Right forelimb (tissue), 1 donor: ENCODE measurements around the gene DEPDC1.
"Not testable (repeated sequence)": the region's sequence is repeated elsewhere in the genome, so short reads cannot be mapped to it uniquely, and the experiment has no call there.

Source experiments
- DNase-seq: peaks from one replicate; pipeline ENCODE4 v3.0.0-alpha.2; 2018

Gene DEPDC1

GRCh38 chr1:68496680-68497357, at the start of gene DEPDC1:
TSS of gene DEPDC1 (minus strand) at chr1:68497082. CDS start at chr1:68496999, 83 bp downstream.
- DNase-seq = peak; percentile 98

GRCh38 chr1:68544651-68545050, 47.8 kb upstream of the DEPDC1 start:
- no peak for DNase-seq

DNA sequence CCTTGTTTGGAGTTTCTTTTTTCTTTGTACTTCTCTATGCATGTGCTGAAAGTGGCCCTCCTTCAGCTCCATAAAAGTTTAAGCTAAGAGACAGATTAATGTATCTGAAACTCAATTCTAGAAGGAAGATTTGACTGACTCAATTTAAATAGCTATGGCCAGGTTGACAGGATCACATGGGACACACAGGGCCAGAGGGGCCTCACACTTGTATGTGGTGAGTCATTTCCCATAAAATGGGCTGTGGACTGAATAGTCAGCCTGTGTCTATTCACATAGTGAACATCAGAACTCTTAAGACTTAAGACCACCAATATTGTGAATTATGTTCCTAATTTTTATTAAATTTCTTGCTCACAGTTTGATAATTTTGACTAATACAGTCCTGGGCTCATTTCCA, 45.7 kb upstream of the DEPDC1 start:
- DNase-seq = no peak

DNA sequence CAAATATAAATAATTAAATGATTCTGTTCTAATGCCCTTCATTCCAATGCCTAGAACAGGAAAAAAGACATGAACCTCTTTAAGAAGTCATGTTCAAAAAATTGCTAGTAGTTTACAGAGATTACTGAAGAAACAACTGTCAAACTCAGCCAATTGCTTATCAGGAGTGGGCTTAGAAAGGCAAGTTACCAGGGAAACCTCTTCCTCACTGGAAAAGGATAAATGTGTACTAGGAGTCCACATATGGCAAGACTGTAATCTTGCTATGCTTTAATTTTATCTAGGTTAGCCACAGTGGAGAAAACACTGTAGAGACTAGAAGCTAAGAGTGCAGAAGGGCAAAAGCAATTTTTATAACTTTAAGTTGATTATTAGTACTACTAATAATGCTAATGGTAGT, 42.1 kb upstream of the DEPDC1 start:
- no peak for DNase-seq

DNA sequence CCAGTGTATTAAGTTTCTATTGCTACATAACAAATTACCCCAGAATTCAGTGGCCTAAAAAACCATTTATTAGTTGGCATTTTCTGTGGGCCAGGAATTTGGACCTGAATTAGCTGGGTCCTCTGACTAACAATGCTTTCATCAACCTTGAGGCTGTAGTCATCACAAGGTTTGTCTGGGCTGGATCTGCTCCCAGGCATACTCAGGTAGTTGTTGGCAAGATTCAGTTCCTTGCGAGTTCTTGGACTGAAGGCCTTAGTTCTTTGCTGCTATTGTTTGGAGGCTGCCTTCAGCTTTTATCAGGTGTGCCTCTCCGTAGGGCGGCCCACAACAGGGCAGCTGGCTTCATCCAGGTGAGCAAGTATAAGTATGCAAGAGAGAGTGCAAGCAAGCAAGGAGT, 31.4 kb upstream of the DEPDC1 start:
- DNase-seq = no peak

GRCh38 chr1:68525781-68526180, 28.9 kb upstream of the DEPDC1 start:
- no peak for DNase-seq

GRCh38 chr1:68521286-68521685, 24.4 kb upstream of the DEPDC1 start:
- DNase-seq = no peak

DNA sequence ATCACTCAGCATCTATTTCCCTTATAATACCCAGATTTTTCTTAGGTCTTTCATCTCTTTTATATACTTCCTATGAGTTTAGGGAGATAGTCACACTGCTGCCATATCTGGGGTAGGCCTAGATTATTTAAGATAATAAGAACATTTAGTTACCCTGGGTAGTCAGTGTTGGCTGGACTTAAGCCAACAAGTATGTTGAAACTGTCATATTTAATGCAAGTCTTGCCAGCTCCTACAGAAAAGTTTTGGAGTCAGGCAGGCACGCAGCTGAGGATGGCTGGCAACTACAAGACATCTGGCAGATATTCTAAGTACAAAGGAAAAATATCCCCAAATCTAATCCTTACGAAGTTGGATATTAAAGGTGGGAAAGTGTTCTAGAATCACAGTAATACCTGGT, 19.2 kb upstream of the DEPDC1 start:
- no peak for DNase-seq

- no peak for DNase-seq
Observed at GRCh38 chr1:68511254-68511653, 14.4 kb upstream of the DEPDC1 start.

- no peak for DNase-seq
Observed at GRCh38 chr1:68506386-68506785, 9.5 kb upstream of the DEPDC1 start.

- DNase-seq = no peak
Observed at GRCh38 chr1:68503085-68503484, 6.2 kb upstream of the DEPDC1 start.

GRCh38 chr1:68497358-68497698, 446 bp upstream of the DEPDC1 start:
- DNase-seq = no peak

DNA sequence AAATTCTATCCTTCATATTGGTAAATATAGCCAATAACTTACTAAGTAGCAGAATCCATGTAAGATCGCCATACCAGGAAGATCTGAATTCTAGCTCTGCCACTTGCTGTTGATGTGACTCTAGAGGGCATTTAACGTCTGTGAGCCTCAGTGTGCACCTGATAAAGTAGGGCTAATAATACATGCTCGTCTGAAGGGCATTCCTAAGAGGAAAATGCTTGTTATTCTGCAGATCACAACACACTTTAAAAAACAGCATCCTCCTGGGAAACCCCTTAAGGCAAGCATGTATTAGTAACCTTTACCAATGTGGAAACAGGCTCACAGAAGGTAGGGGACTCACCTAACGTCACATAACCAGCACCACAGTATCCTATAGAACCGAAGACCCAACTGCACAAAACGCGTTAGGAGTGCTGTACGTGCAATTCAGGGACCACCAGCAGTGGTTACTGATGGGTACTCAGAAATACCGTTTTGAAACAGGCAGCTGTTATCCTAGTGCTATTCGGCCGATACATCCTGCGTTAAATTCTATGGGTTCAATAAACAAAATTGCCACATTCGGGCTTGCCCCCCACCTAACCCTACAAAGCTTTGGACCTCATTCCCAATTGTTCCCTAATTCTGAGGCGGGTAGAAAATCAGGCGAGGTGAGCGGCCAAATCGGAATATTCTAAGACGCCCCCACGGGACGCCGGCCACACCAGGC, 758 bp downstream of the DEPDC1 start:
- peak; percentile 43 for DNase-seq

DNA sequence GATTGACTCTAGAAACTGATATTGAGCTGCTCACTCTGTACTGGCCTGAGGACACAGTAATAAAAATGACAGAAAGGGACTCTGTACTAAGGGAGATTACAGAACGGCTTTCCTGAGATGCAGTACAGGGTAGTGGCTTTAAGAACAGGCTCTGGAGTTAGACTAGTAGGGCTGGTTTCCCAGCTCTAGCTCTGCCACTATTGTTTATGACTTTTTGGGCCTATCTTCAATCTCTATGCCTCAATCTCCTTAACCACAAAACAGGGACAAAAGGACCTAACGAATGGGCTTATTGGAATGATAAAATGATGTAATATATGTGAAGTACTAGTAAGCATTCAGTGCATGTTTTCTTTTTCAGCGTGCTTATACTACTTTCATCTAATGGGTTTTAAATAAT, 1.4 kb downstream of the DEPDC1 start:
- no peak for DNase-seq

DNA sequence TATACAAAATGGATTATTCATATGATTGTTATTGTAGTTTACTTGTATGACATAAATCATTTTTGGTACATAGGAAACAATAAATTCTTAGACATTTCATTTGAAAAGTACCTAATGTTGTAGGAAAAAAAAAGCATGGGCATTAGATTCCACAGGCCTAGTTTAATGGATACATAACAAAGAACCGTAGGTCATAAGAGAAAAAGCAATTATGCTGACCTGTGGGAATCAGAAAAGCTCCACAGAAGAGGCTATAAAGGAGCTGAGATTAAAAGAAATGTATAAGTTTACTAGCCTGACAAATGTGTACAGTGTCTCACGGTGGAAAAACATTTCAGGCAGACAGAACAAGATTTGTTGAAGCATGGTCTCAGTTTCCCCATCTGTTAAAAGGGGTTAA, 3.7 kb downstream of the DEPDC1 start:
- DNase-seq = no peak

DNA sequence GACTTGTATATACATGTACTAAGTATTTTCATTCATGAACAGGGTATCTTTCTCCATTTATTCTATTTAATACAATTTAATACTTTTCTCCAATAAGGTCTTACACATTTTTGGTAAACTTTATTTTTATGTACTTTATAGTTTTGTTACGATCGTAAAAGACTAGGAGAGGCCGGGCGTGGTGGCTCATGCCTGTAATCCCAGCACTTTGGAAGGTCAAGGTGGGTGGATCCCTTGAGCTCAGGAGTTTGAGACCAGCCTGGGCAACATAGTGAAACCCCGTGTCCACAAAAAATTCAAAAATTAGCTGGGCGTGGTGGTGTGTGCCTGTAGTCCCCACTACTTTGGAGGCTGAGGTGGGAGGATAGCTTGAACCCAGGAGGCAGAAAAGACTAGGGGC, 4.6 kb downstream of the DEPDC1 start:
- not testable (repeated sequence) for DNase-seq

DNA sequence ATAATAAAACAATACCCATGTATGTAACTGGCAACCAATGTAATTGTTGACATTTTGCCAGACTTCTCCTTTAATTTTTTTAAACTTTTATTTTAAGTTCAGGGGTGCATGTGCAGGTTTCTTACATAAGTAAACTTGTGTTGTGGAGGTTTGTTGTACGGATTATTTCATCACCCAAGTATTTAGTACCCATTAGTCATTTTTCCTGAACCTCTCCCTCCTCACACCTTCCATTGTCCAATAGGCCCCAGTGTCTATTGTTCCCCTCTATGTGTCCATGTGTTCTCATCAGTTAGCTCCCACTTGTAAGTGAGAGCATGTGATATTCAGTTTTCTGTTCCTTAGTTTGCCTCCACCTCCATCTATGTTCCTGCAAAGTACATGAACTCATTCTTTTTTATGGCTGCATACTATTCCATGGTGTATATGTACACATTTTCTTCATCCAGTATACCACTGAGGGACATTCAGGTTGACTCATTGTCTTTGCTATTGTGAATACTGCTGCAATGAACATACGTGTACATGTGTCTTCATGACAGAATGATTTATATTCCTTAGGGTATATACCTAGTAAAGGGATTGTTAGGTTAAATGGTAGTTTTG, 6.7 kb downstream of the DEPDC1 start:
- no peak for DNase-seq

DNA sequence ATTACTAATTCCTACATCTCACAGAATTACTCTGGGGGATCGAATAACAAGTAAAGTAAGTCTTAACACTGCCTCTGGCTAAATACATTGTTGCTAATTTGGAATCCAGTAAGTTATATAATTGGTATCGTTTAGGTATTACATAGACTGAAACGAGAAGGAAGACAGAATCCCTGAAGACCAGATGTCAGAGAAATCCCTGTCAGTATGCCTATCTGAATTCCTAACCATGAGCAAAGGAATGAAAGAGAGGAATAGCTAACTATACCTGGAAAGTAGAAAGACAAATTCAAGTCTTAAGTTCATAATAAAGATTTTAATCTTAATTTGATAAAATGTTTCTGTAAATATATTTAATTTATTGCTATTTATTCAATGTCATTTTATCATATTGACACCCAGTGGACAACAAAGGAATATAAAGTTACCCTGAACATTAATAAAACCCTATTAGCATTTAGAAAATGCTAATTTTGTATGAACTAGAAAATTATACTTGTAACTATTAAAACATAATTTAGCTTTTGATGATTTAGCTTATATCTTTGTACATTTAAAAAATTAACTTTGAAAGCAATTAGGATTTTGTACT, 11.4 kb downstream of the DEPDC1 start:
- no peak for DNase-seq

DNA sequence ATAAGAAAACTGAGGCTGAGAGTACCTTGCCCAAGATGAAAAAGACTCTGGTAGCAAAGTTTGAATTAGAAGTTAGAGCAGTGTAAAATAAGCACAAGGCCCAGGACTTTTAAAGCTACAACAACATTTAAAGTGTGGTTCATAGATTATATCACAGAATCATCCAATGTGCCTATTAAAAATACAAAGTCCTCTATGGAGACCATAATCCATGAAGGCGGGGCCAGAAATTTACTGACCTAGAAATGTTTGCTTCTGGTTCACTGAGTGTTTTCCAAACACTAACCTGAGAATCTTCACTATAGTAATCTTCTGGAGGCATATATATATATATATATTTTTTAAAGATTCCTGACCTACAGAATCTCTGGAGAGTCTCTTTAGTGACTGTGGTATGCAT, 12.3 kb downstream of the DEPDC1 start:
- no peak for DNase-seq

GRCh38 chr1:68481041-68481440, 15.8 kb downstream of the DEPDC1 start:
- DNase-seq = no peak

- no peak for DNase-seq
Observed at GRCh38 chr1:68479501-68479900, 17.4 kb downstream of the DEPDC1 start.

- DNase-seq = no peak
Observed at GRCh38 chr1:68478662-68479061, 18.2 kb downstream of the DEPDC1 start.

DNA sequence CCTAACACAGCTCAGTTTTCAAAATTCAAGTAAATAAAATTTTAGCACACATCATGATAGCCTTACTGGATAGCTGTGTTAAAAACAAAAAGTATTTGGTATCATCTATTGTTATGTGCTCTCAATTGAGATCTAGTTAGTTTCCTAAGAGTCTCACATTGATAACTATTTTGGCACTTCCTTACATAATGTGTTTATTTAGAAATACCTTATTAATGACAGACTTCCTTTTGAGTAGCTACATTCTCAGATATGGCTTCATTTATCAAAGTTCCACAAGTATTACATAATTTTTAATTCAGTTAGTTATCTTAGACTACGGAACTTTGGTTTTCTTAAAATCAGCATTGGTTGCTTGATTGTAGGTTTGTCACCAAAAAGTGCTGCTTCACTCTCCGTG, 20.3 kb downstream of the DEPDC1 start:
- DNase-seq = not testable (repeated sequence)

DNA sequence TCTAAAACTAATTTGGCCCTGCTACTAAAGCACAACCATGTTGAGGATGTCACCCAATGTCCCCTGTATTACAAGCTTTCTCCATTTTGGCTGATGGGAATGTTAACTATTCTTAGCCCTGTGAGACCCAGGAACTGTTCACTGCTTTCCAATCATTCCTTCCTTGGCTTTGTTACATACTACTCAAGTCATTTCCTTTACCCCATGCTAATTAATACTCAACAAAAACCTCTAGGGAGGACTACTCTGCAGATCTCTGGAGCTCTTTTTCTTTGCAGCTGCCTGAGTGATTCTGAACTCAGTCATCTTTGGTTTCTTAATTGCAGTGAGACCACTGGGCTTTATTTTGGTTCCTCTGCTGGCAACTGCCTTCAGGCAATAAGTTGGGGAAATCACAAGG, 23.8 kb downstream of the DEPDC1 start:
- no peak for DNase-seq
